Measurements from ENCODE around the gene KLHL8.

- TF ChIP-seq CTCF (IDR thresholded peaks at IDR 0.05): no peak
- no peak for TF ChIP-seq POLR2A (IDR thresholded peaks at IDR 0.05)
Observed at GRCh38 chr4:87129681-87130080, 90.7 kb downstream of the KLHL8 start.
